NCI-H128 (cell line): Measurements from ENCODE around the gene MESP2.

Experiments
- DNase-seq: peaks from one replicate; lab custom pipeline; 2025; ENCODE audit not compliant: unreplicated experiment; lab: John Stamatoyannopoulos, UW

The MESP2 gene

DNA sequence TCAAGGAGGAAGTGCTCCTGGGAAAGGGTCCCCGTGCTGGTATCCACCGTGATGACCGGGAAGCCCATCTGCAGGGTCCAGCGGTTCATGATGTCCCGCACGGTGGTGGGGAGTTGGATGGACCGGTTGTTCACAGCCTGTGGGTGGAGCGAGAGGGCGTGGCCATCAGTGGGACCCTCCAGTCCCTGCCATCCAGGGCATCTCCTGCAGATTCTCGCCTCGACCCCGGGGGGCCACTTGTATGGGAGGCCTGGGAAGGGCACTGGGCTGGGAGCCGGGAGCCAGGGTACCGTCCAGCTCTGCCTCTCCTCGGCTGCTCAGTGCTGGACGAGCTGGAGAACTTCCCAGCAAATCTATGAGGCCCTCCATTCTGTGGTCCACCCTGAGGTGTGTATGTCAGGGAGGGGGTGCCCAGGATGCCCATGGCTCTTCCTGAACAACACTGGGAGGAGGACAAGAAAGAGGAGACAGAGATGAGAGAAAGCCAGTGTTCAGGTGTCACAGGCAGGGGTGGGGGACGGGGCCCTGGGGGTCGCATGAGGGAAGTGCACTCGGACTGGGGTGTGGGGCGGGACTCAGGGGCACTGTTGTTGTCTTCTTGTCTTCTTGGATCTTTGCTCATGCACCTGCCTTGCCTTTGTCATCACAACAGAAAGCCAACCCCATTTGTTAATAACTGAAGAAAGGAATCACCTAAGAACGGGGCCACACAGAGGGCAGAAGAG is 25.5 kb downstream of the MESP2 start:
- no peak for DNase-seq

GRCh38 chr15:89802231-89802928 is 26.2 kb downstream of the MESP2 start:
- no peak for DNase-seq

DNA sequence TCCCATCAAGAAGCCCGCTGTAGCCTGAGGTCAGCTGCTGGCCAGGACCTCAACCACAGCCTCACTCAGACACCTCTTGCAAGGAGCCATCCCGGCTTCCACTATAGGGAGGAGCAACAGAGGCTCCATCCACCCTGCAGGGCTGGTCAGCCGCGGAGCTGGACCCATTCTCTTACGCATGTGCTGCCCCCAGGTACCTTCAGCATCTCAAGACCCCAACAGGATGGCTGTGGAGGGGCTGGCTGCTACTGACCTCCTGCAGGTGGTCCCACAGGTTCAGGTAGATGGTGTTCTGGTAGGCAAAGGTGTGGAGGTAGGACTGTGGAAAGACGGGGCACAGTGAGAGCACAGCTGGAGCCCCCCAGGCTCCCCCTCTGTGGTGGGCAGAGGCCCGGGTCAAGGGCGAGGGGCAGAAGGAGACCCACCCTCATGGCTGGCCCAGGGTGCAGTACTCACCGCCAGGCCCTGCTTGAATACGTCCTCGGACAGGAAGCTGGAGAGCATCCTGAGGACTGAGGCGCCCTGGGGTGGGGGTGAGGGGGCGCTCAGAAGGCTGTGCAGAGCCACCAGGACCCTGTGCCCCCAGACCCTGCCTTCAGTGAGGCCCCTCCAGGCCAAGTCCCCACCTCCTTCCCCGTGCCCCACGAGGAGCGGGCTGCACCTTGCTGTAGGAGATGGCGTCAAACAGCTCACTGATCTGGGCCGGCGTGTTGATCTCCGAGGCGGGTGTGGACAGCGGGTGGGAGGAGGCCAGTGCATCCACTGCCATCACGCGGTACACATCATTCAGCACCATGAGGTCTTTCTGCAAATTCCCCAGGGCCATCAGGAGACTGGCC is 27.1 kb downstream of the MESP2 start:
- no peak for DNase-seq

DNA sequence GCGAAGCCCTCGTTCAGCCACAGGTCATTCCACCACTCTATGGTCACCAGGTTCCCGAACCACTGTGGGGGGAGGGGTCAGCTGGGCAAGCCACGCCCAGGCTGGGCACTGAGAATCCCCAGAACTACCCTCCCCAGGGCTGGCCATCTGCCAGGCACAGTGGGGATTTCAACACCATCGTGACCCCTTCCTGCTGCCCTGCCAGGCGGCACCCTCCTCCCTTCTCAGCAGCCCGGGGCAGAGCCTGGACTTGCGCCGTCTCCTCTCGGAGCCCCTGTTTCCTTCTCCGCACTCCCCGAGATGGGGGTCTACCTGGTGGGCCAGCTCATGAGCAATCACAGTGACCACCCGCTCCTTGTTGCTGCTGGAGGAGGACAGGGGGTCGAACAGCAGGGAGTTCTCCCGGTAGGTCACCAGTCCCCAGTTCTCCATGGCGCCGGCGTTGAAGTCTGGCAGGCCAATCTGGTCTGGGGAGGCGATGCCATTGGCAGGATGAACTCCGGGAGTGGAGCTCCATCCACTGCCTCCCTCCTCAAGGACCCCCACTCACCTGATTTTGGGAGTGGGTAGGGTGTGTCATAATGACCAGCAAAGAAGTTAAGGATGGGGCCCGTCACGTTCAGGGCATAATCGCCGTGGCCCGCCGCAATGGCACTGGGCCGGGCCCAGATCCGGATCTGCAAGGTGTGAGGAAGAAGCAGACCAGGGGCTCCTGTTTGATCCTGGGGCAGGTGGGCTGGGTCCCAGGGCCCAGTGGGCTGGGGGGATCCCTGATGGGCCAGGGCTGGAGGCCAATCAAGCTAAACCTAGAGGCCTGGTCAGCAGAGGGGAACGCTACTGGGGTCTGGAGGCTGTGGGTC is 28.0 kb downstream of the MESP2 start:
- no peak for DNase-seq

- no peak for DNase-seq
Observed at GRCh38 chr15:89805241-89806209, 29.4 kb downstream of the MESP2 start.

DNA sequence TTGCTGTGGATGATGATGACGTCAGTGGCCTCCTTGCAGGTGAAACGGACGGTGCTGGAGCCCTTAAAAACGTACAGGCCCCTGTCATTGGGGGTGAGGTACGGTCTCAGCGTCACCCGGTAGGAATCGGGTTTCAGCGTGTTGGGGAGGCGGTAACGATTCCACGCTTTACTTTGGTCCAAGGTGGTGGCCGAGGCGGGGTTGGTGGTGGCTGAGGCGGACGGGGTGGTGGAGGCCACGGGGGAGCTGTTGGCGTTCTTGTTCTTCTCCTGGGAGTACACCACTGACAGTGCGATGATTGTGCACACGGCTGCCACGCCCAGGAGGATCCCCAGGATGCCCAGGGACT is 30.1 kb downstream of the MESP2 start:
- no peak for DNase-seq

DNA sequence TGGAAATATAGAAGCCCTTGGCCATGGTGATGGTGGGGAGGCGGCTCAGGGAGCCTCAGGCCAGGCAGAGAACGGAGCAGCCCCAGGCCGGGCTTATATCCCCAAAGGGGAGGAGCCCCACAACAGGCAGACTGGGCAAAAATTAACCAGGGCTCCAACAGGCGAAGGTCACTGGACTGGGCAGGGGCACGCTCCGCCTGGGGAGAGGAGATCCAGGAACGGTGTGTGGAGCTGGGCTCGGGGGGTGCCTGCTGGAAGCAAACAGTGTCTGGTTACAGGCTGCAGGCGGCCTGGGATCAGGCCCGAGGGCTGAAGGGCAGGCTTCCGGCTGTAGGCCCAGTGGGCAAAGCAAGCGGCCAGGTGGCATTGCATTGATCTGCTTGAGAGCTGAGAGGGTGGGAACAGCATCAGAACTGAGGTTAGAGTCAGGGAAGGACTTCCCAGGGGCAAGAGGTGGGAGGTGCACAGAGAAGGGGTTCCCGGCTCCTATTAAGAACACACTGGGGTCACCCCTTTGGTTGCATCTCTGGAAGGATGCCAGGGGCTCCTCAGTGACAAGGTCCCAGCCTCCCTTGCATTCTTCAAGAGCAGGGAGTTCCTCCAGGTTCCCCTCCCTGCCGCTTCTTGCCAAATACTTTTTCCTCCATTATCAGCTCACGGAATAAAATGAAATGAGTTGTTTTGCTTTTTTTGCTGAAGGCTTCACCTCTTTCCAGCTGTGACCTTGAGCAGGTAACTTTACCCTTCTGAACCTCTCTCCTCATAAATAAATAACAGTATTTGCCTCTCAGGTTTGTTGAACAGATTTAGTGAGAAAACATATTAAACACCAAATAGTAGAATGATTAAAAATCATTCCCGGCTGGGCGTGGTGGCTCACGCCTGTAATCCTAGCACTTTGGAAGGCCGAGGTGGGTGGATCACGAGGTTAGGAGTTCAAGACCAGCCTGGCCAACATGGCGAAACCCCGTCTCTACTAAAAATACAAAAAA is 30.7 kb downstream of the MESP2 start:
- DNase-seq, result no peak

DNA sequence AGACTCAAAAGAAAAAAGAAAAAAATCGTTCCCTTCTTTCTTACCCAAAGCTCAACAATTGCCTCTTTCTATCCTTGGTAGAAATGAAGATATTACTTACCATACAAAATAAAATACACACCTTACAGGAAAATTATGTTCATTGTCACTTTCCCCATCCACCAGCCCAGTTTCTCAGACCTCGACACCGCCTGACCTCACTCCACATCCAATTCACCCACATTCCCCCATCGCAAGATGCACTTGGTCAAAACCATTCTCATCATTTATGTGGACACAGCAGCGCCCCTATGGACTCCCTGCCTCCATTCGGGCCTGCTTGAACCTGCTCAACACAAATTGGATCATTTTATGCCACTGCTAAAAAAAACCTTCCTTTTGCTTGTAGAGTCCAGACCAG is 31.6 kb downstream of the MESP2 start:
- DNase-seq, result no peak

GRCh38 chr15:89808160-89808870 is 32.2 kb downstream of the MESP2 start:
- no peak for DNase-seq

- DNase-seq, result no peak
Observed at GRCh38 chr15:89809093-89809786, 33.1 kb downstream of the MESP2 start.

DNA sequence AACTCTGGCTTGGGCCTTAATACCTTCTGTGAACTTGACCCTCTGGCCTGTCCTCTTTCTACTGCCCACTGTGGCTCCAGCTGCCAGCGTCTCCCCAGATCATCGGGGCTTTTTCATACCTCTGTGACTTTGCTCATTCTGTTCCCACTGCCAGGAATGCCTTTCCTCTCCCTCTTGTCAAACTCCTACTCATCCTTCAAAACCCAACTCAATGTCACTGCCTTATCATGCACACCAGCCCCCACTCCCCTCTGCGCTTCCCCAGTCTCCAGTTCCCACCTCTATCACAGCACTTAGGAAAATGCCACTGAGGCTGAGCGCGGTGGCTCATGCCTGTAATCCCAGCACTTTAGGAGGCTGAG is 33.6 kb downstream of the MESP2 start:
- no peak for DNase-seq

DNA sequence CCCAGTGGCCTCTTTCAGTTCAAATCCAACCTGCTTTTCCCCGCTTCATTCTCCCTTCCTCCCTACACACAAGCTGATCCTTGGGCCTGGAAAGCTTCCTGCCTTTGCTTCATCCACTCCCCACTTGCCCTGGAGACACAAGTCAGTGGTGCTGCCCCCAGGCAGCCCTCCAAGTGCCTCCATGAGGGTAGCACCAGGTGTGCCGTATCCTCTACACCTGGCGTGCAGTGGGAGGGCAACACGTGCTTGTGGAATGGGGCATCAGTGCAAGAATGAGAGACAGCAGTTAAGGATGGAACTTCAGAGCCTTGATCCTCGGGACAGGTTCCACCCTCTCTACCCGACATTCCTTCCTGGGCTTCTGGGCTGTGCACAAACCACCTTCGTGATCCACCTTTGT is 34.7 kb downstream of the MESP2 start:
- no peak for DNase-seq

DNA sequence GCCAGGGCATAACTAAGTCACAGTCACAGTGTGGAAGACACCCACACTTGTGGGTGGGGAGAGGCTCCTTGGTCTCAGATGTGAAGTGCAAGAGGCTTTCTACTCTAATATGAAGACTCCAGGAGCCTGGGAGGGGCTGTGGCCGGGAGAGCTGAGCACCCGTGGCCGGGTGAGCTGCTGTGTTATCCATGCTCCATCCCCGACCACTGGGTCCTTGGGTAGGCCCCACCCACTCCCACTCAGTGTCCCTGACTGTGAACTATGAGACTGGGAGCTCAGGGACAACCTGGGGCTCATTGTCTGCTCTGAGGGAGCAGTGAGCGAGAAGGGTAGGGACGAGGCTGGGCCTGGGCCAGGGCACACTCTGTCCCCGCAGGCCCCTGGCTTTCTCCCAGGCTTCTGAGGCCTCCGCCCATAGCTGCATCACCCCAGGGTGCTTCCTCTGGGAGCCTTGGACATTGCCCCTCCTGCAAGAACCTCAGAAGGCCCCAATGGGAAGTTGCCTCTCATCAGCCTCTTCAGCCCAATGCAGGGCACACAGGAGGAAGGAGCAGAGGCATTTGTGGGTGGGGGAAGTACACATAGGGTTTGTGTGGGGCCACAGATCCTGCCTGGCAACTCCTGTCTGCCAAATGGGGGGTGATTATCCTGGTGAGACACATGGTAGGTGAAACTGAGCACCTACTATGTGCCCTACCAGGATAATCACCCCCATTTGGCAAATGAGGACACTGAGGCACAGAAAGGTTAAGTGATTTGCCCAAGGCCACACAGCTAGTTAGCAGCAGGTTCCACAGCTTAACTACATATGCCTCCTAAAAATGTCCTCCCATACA is 36.1 kb downstream of the MESP2 start:
- no peak for DNase-seq

DNA sequence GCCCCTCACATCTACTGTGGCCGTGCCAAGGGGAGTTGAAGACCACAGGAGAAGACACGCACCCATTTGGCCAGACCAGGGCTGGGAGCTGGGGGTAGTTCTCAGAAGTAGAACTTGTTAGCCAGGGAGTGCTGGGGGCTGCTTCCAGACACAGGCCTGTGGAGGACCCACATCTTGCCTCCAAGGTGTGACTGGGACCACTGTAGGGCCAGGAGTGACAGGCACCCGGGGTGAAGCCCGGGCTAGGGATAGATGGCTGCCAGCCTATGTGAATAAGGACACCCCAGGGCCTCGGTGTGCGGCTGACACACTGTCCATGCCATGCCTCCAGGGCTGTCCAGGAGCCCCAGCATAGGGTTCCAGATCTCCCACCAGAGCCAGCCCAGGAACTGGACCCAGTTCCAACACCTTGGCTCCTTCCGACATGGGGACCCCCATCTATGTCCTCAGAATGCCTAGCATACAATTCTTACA is 36.8 kb downstream of the MESP2 start:
- no peak for DNase-seq

DNA sequence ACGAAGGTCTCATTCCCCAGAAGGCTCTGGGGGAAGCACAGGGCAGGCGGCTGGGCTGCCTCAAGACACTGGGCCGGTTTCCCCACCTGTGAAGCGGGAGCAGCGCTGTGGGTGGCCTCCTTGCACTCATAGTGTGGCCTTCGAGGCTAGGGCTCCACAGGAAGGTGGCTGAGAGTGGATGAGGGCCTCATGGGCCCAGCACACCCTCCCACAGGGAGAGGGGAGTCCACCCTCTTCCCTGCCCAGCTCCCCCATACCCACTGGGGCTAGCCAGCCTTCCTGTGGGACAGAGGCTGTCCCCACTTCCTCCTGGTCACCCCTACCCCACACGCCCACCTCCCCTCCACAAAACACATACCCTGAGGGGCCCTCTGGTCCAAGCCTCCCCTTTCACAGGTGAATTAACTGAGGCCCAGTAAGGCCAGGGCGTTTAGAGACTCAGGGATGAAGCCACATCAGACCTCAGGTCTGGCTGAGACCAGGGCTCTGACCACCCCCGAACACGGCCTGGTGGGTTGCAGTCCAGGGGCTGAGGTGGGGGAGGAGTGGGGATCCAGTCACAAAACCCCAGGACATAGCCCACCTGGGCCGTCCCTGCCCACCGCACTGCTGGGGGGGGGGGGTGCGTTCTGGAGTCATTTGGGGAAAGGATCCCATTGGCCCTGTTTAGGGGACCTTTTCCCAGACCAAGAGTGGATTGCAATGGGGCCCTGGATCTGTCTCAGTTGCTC is 37.4 kb downstream of the MESP2 start:
- DNase-seq, result no peak
